ENCODE data around the gene NTPCR. TPM values are rescaled to one million over a fixed set of nuclear protein-coding genes. Genes with fewer than 3 reads are reported as not detected.

Gene NTPCR
- total RNA-seq, 1 experiment from 2014 or later = 34.2 TPM

- peaks cover 0 to under 1% of the 10 kb centered on the region in 2 experiments; a peak in 2 of 4 replicates for H3K9me3 ChIP-seq (ENCODE audit: control insufficient read depth in 1 of 2, insufficient read depth in 1 of 2, low read depth in 1 of 2, low read length in 2 of 2)
- CTCF ChIA-PET = no interaction called here
- intact Hi-C loops (cut with micrococcal nuclease) = no loop called here
- no TSS peak for BruUV-seq (replicated peaks)
- ATAC-seq = no peak
- H3K79me2 ChIP-seq (ENCODE audit: insufficient read depth, low read length) = 0 out of 2 replicates have a peak, but pooled peaks cover 5% of the 10 kb centered on the region
- POLR2A ChIA-PET = no interaction called here
- RAD21 ChIA-PET (ENCODE audit: low non-redundant PET in 1 of 2, low total read pairs in 2 of 2, uncharacterized antibody in 2 of 2, unreplicated experiment in 2 of 2) = no interaction called here
- no peaks in the 10 kb centered on the region for H3K4me1 ChIP-seq (ENCODE audit: control insufficient read depth in 1 of 2, insufficient read depth in 2 of 2, low read length in 2 of 2)
- no peak overlapping the region for H3K27ac ChIP-seq (ENCODE audit: low read depth, low read length)
- H3K36me3 ChIP-seq (ENCODE audit: control insufficient read depth in 1 of 2, insufficient read depth in 2 of 2, low read length in 2 of 2) = peaks cover 5 to 17% of the 10 kb centered on the region in 2 experiments; a peak in 3 of 4 replicates
- no peak overlapping the region for H3K4me2 ChIP-seq (ENCODE audit: low read length)
- no peaks in the 10 kb centered on the region for H4K20me1 ChIP-seq (ENCODE audit: insufficient read depth)
- no peak for TF ChIP-seq ZNF274 (IDR thresholded peaks at IDR 0.05; ENCODE audit: low read depth, low read length)
- TF ChIP-seq ELF1 (IDR thresholded peaks at IDR 0.05; ENCODE audit: borderline replicate concordance, low read depth) = no peak
- TF ChIP-seq RAD21 (IDR thresholded peaks at IDR 0.05; ENCODE audit: low read depth) = no peak
- no peak for TF ChIP-seq CEBPB (IDR thresholded peaks at IDR 0.05; ENCODE audit: low read depth)
- TF ChIP-seq EZH2phosphoT487 (IDR thresholded peaks at IDR 0.05; ENCODE audit: borderline replicate concordance) = no peak
- TF ChIP-seq POLR2AphosphoS5 (IDR thresholded peaks at IDR 0.05; ENCODE audit: low read depth, low read length) = no peak
- TF ChIP-seq ATF3 (IDR thresholded peaks at IDR 0.05) = no peak
- TF ChIP-seq, protein P1, sequence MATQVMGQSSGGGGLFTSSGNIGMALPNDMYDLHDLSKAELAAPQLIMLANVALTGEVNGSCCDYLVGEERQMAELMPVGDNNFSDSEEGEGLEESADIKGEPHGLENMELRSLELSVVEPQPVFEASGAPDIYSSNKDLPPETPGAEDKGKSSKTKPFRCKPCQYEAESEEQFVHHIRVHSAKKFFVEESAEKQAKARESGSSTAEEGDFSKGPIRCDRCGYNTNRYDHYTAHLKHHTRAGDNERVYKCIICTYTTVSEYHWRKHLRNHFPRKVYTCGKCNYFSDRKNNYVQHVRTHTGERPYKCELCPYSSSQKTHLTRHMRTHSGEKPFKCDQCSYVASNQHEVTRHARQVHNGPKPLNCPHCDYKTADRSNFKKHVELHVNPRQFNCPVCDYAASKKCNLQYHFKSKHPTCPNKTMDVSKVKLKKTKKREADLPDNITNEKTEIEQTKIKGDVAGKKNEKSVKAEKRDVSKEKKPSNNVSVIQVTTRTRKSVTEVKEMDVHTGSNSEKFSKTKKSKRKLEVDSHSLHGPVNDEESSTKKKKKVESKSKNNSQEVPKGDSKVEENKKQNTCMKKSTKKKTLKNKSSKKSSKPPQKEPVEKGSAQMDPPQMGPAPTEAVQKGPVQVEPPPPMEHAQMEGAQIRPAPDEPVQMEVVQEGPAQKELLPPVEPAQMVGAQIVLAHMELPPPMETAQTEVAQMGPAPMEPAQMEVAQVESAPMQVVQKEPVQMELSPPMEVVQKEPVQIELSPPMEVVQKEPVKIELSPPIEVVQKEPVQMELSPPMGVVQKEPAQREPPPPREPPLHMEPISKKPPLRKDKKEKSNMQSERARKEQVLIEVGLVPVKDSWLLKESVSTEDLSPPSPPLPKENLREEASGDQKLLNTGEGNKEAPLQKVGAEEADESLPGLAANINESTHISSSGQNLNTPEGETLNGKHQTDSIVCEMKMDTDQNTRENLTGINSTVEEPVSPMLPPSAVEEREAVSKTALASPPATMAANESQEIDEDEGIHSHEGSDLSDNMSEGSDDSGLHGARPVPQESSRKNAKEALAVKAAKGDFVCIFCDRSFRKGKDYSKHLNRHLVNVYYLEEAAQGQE (IDR thresholded peaks at IDR 0.05; ENCODE audit: low read depth) = no peak
- TF ChIP-seq YY1 (IDR thresholded peaks at IDR 0.05; ENCODE audit: extremely low read depth, insufficient replicate concordance, low read depth, low read length) = no peak
- TF ChIP-seq JUND (IDR thresholded peaks at IDR 0.05) = no peak
- no peak for TF ChIP-seq EZH2 (IDR thresholded peaks at IDR 0.05)
- TF ChIP-seq, protein P2, sequence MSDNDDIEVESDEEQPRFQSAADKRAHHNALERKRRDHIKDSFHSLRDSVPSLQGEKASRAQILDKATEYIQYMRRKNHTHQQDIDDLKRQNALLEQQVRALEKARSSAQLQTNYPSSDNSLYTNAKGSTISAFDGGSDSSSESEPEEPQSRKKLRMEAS (IDR thresholded peaks at IDR 0.05) = no peak
- no peak for TF ChIP-seq ZFX (IDR thresholded peaks at IDR 0.05)
- no peak overlapping the region for H3K4me3 ChIP-seq (replicated peaks in 1 of 2; ENCODE audit: low read depth in 1 of 2, low read length in 2 of 2)
- DNase-seq (ENCODE audit: low read depth, low spot score) = no peak
- no peaks in the 10 kb centered on the region for H3K27me3 ChIP-seq (ENCODE audit: insufficient read depth, low read length)
- no peaks in the 10 kb centered on the region for H3K9me2 ChIP-seq (ENCODE audit: insufficient read depth)
- no peak overlapping the region for H2AFZ ChIP-seq (ENCODE audit: low read depth, low read length, poor library complexity, severe bottlenecking)
- no peak overlapping the region for H3K9ac ChIP-seq (ENCODE audit: low read length)
Observed at GRCh38 chr1:232968391-232968790, 18.0 kb downstream of the NTPCR start.

Data from HCT116 (cell line).